HCT116 (cell line): ENCODE data around the gene SNX20. TPM values are rescaled to one million over a fixed set of nuclear protein-coding genes. Genes with fewer than 3 reads are reported as not detected.

Experiments
- ATAC-seq: fragments of 200-7000 bp; cut with Tn5 transposase; 2 replicates; pipeline ENCODE4 v1.9.1; 2020; ENCODE audit warnings: mild to moderate bottlenecking, moderate library complexity
- BruUV-seq: library from RNA; stranded (reverse); fragments of 400-500 nt; replicated peaks from 2 replicates; lab custom pipeline; 2021; lab: Mats Ljungman, UMichigan
- CTCF ChIA-PET: fragments of 300-600 bp; sonication (Branson Sonifier 250); formaldehyde crosslinking; loops from one replicate; lab custom pipeline; 2021; ENCODE audit warnings: antibody characterized with exemption; lab: Charles Lee
- POLR2A ChIA-PET: fragments of 300-600, 350-600 bp; sonication (Branson Sonifier 250); formaldehyde crosslinking; loops from one replicate; lab custom pipeline; 2021; ENCODE audit warnings: antibody characterized with exemption; lab: Charles Lee
- RAD21 ChIA-PET, 2 experiments: fragments of 300-600 bp; sonication (Branson Sonifier 250); formaldehyde crosslinking; loops; one replicate each; lab custom pipeline; 2023; ENCODE audit warnings: low total read pairs in 2 of 2; ENCODE audit not compliant: uncharacterized antibody in 2 of 2, unreplicated experiment in 2 of 2, low non-redundant PET in 1 of 2; lab: Charles Lee
- DNase-seq: peaks from one replicate; pipeline ENCODE4 v3.0.0-alpha.2; 2010; ENCODE audit warnings: low read depth, low spot score
- H2AFZ ChIP-seq: fragments of 200-600 bp; shearing (Covaris generic), sonication (generic); 2 replicates; pipeline ENCODE4 v1.6.1; 2017; ENCODE audit warnings: low read depth, mixed run types, mixed read lengths, antibody characterized with exemption, low read length; ENCODE audit not compliant: poor library complexity, severe bottlenecking
- H3K27ac ChIP-seq: 2 replicates; pipeline ENCODE4 v1.5.1; 2012; ENCODE audit warnings: low read depth, low read length
- H3K27me3 ChIP-seq: fragments of 200-600 bp; sonication (generic); 2 replicates; pipeline ENCODE4 v1.6.1; 2016; ENCODE audit warnings: mixed run types, low read length, mixed read lengths; ENCODE audit not compliant: insufficient read depth
- H3K36me3 ChIP-seq, 2 experiments: fragments of 200-500 bp in 1 of 2; fragments of 200-600 bp in 1 of 2; sonication (Bioruptor generic) in 1 of 2; sonication (generic) in 1 of 2; 2 replicates each; pipeline versions ENCODE4 v1.5.1 to v1.6.1; 2014 to 2016; ENCODE audit warnings: low read length in 2 of 2, inconsistent platforms in 1 of 2, mixed read lengths in 1 of 2, mixed run types in 1 of 2; ENCODE audit not compliant: insufficient read depth in 2 of 2, control insufficient read depth in 1 of 2
- H3K4me1 ChIP-seq, 2 experiments: fragments of 200-600 bp in 1 of 2; sonication (generic) in 1 of 2; 2 replicates each; pipeline versions ENCODE4 v1.5.1 to v1.6.1; 2012 to 2017; ENCODE audit warnings: low read length in 2 of 2, inconsistent platforms in 1 of 2, mild to moderate bottlenecking in 1 of 2, mixed read lengths in 1 of 2, mixed run types in 1 of 2, moderate library complexity in 1 of 2; ENCODE audit not compliant: insufficient read depth in 2 of 2, control insufficient read depth in 1 of 2
- H3K4me2 ChIP-seq: fragments of 200-600 bp; sonication (generic); 2 replicates; pipeline ENCODE4 v1.6.1; 2017; ENCODE audit warnings: mixed run types, low read length, mixed read lengths
- H3K4me3 ChIP-seq, 2 experiments: fragments of 200-600 bp in 1 of 2; sonication (generic) in 1 of 2; replicated peaks in 1 of 2; 2 replicates each; pipeline ENCODE4 v1.5.1; 2011 to 2016; ENCODE audit warnings: low read length in 2 of 2, control low read depth in 1 of 2, low read depth in 1 of 2, mild to moderate bottlenecking in 1 of 2, mixed read lengths in 1 of 2, mixed run types in 1 of 2
- H3K79me2 ChIP-seq: fragments of 200-600 bp; sonication (generic); 2 replicates; pipeline ENCODE4 v1.6.1; 2017; ENCODE audit warnings: mild to moderate bottlenecking, mixed run types, low read length, moderate library complexity, mixed read lengths; ENCODE audit not compliant: insufficient read depth
- H3K9ac ChIP-seq: fragments of 200-600 bp; sonication (generic); 2 replicates; pipeline ENCODE4 v1.6.1; 2016; ENCODE audit warnings: low read length, mixed read lengths
- H3K9me2 ChIP-seq: fragments of 200-600 bp; sonication (generic), shearing (Covaris generic); 2 replicates; pipeline ENCODE4 v1.6.1; 2017; ENCODE audit warnings: mixed run types, mild to moderate bottlenecking, moderate library complexity; ENCODE audit not compliant: insufficient read depth
- H3K9me3 ChIP-seq, 2 experiments: fragments of 200-500 bp in 1 of 2; fragments of 200-600 bp in 1 of 2; sonication (Bioruptor generic) in 1 of 2; sonication (generic) in 1 of 2; 2 replicates each; pipeline ENCODE4 v1.6.1; 2014 to 2017; ENCODE audit warnings: low read length in 2 of 2, mixed read lengths in 2 of 2, inconsistent platforms in 1 of 2, low read depth in 1 of 2, mild to moderate bottlenecking in 1 of 2, mixed run types in 1 of 2, moderate library complexity in 1 of 2; ENCODE audit not compliant: control insufficient read depth in 1 of 2, insufficient read depth in 1 of 2
- H4K20me1 ChIP-seq: fragments of 200-600 bp; sonication (generic), shearing (Covaris generic); 2 replicates; pipeline ENCODE4 v1.6.1; 2017; ENCODE audit warnings: mixed run types, mild to moderate bottlenecking, moderate library complexity; ENCODE audit not compliant: insufficient read depth
- CEBPB ChIP-seq: IDR thresholded peaks from 2 replicates; pipeline ENCODE4 v1.6.1; 2012; ENCODE audit warnings: low read depth
- EGR1 ChIP-seq: IDR thresholded peaks from 2 replicates; pipeline ENCODE4 v1.6.1; 2012; ENCODE audit warnings: low read depth
- EZH2phosphoT487 ChIP-seq: fragments of 200-600 bp; IDR thresholded peaks from 2 replicates; pipeline ENCODE4 v1.6.1; 2018; ENCODE audit warnings: antibody characterized with exemption, borderline replicate concordance
- POLR2A ChIP-seq: IDR thresholded peaks from 2 replicates; pipeline ENCODE4 v1.7.0; 2011; ENCODE audit warnings: borderline replicate concordance; ENCODE audit not compliant: insufficient read depth, insufficient read length; ENCODE audit errors: extremely low read depth
- POLR2AphosphoS5 ChIP-seq: IDR thresholded peaks from 2 replicates; pipeline ENCODE4 v1.6.1; 2011; ENCODE audit warnings: mild to moderate bottlenecking, low read depth, low read length, moderate library complexity
- RAD21 ChIP-seq: IDR thresholded peaks from 2 replicates; pipeline ENCODE4 v1.6.1; 2012; ENCODE audit warnings: low read depth, mild to moderate bottlenecking
- SIN3A ChIP-seq: IDR thresholded peaks from 2 replicates; pipeline ENCODE4 v1.6.1; 2012; ENCODE audit warnings: low read depth
- SP1 ChIP-seq: IDR thresholded peaks from 2 replicates; pipeline ENCODE4 v1.6.1; 2012; ENCODE audit warnings: low read depth
- intact Hi-C: fragments of 100-400 bp; cut with micrococcal nuclease; formaldehyde crosslinking; loops from 2 replicates; pipeline ENCODE4 v1.10.0; 2022
- total RNA-seq: library from RNA; stranded (reverse); gene quantifications from one replicate; pipeline ENCODE4 v1.2.1, GENCODE V29; 2021; ENCODE audit not compliant: unreplicated experiment
- TF ChIP-seq, protein P1 (sequence below): IDR thresholded peaks from 2 replicates; pipeline ENCODE4 v1.6.1; 2012
- TF ChIP-seq, protein P2 (sequence below): IDR thresholded peaks from 2 replicates; pipeline ENCODE4 v1.6.1; 2012; ENCODE audit warnings: low read depth
- TF ChIP-seq, protein P3 (sequence below): IDR thresholded peaks from 2 replicates; pipeline ENCODE4 v1.6.1; 2012

SNX20 gene
- total RNA-seq, 1 experiment from 2014 or later: 0.07 TPM

DNA sequence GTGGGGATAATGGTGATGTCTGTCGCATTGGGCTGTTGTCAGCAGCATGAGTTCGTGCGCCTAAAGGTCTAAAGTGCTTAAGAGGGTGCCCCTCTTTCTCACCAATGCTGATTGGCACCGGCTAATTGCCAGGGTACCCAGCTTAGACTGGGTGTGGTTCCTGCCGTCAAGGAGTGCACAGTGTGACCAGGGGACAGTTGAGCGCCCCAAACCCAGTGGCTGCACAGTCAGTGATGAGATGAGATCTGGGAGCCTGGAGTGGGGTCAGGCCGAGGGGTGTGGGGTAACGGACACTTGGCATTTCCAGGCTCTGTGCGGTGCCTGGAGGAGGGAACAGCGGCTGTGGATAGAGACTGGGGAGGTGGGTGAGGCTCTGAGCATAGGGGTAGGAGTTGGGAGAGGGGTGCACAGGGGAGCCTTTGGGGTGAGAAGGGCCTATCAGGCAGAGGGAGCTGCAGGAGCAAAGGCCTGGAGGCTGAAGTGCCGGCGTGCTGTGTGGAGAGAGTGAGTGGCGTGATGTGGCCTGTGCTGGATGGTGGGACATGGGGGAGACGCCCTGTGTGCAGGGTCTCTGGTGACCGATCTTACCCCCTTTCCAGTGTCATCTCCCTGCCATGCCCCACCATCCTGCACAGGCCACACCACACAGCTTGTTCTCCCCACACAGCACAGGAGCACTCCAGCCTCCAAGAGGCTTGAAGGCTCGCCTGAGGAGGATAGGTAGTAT, 58.3 kb downstream of the SNX20 start:
- no TSS peak for BruUV-seq
- DNase-seq: no peak
- Histone ChIP-seq H3K9me3 (no peaks in the 10 kb centered on the region), H2AFZ (no peak overlapping the region), H3K36me3 (no peaks in the 10 kb centered on the region), H3K27me3 (no peaks in the 10 kb centered on the region), H3K4me3 (no peak overlapping the region), H3K9ac (no peak overlapping the region), H3K79me2 (no peaks in the 10 kb centered on the region)
- ChIA-PET RAD21 (no interaction called here), POLR2A (no interaction called here)
- intact Hi-C loops: no loop called here
- TF ChIP-seq, protein P1, sequence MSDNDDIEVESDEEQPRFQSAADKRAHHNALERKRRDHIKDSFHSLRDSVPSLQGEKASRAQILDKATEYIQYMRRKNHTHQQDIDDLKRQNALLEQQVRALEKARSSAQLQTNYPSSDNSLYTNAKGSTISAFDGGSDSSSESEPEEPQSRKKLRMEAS: no peak
- TF ChIP-seq SP1 (no peak), EZH2phosphoT487 (no peak), RAD21 (no peak), POLR2AphosphoS5 (no peak), CEBPB (no peak), EGR1 (no peak), SIN3A (no peak), POLR2A (no peak)
- TF ChIP-seq, protein P2, sequence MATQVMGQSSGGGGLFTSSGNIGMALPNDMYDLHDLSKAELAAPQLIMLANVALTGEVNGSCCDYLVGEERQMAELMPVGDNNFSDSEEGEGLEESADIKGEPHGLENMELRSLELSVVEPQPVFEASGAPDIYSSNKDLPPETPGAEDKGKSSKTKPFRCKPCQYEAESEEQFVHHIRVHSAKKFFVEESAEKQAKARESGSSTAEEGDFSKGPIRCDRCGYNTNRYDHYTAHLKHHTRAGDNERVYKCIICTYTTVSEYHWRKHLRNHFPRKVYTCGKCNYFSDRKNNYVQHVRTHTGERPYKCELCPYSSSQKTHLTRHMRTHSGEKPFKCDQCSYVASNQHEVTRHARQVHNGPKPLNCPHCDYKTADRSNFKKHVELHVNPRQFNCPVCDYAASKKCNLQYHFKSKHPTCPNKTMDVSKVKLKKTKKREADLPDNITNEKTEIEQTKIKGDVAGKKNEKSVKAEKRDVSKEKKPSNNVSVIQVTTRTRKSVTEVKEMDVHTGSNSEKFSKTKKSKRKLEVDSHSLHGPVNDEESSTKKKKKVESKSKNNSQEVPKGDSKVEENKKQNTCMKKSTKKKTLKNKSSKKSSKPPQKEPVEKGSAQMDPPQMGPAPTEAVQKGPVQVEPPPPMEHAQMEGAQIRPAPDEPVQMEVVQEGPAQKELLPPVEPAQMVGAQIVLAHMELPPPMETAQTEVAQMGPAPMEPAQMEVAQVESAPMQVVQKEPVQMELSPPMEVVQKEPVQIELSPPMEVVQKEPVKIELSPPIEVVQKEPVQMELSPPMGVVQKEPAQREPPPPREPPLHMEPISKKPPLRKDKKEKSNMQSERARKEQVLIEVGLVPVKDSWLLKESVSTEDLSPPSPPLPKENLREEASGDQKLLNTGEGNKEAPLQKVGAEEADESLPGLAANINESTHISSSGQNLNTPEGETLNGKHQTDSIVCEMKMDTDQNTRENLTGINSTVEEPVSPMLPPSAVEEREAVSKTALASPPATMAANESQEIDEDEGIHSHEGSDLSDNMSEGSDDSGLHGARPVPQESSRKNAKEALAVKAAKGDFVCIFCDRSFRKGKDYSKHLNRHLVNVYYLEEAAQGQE: no peak
- TF ChIP-seq, protein P3, sequence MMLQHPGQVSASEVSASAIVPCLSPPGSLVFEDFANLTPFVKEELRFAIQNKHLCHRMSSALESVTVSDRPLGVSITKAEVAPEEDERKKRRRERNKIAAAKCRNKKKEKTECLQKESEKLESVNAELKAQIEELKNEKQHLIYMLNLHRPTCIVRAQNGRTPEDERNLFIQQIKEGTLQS: no peak
- TF ChIP-seq, all 23 proteins: peak for 0
- Histone ChIP-seq H3K9me2 (no peaks in the 10 kb centered on the region), H3K4me2 (no peak overlapping the region), H3K27ac (no peak overlapping the region), H4K20me1 (no peaks in the 10 kb centered on the region), H3K4me1 (peaks cover 0 to 7% of the 10 kb centered on the region in 2 experiments; a peak in 1 of 4 replicates)
- CTCF ChIA-PET: no interaction called here
- ATAC-seq: no peak
